Tibial nerve (tissue), 3 donors: ENCODE results near the gene LPAR2.

Source experiments
- POLR2A ChIP-seq, 2 donors: fragments of 450-650 bp; IDR thresholded peaks; one replicate each; pipeline ENCODE4 v1.6.1; 2017; ENCODE audit warnings: antibody characterized with exemption in 2 of 2, mild to moderate bottlenecking in 2 of 2, moderate library complexity in 2 of 2
- TF ChIP-seq, protein P1 (sequence below), 5 experiments: fragments of 200-600 bp in 3 of 5; fragments of 450-650 bp in 2 of 5; sonication (generic) in 3 of 5; IDR thresholded peaks; one replicate each; pipeline ENCODE4 v1.5.1; 2016 to 2019; ENCODE audit warnings: antibody characterized with exemption in 5 of 5, mild to moderate bottlenecking in 3 of 5, moderate library complexity in 2 of 5

DNA sequence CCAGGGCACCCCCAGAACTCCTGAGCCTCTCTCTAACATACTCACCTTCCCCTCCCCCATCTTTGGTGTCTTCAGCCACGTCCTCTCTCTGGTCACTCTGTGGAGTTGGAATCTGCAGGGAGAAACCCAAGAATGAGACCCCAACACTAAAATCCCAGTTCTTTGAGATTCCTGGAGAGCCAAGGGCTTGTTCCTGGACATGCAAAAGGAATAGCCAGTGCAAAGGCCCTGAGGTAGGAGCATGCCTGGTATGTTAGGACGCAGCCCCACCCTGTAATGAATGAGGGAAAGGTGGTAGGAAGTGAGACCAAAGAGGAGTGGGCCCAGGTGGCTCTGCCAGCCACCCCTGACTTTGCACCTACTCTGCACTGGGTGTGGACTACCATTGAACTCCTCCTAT lies 2.4 kb upstream of the LPAR2 start:
- TF ChIP-seq, protein P1, sequence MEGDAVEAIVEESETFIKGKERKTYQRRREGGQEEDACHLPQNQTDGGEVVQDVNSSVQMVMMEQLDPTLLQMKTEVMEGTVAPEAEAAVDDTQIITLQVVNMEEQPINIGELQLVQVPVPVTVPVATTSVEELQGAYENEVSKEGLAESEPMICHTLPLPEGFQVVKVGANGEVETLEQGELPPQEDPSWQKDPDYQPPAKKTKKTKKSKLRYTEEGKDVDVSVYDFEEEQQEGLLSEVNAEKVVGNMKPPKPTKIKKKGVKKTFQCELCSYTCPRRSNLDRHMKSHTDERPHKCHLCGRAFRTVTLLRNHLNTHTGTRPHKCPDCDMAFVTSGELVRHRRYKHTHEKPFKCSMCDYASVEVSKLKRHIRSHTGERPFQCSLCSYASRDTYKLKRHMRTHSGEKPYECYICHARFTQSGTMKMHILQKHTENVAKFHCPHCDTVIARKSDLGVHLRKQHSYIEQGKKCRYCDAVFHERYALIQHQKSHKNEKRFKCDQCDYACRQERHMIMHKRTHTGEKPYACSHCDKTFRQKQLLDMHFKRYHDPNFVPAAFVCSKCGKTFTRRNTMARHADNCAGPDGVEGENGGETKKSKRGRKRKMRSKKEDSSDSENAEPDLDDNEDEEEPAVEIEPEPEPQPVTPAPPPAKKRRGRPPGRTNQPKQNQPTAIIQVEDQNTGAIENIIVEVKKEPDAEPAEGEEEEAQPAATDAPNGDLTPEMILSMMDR (IDR thresholded peaks at IDR 0.05) = no peak
- no peak for TF ChIP-seq POLR2A (IDR thresholded peaks at IDR 0.05)
